ENCODE data around the gene OSGIN1.

GRCh38 chr16:83968306-83968851 lies 15.3 kb downstream of the OSGIN1 start:
- TF ChIP-seq NFRKB (IDR thresholded peaks at IDR 0.05) (no peak), L3MBTL2 (conservative IDR thresholded peaks at IDR 0.05) (no peak), ELF4 (IDR thresholded peaks at IDR 0.05) (no peak), SP1 (IDR thresholded peaks at IDR 0.05) (no peak), ZNF384 (IDR thresholded peaks at IDR 0.05) (no peak), HDGF (IDR thresholded peaks at IDR 0.05; ENCODE audit: borderline replicate concordance) (no peak), SUZ12 (IDR thresholded peaks at IDR 0.05) (no peak), FOXK2 (IDR thresholded peaks at IDR 0.05) (no peak), TARDBP (IDR thresholded peaks at IDR 0.05) (no peak), ARNT (IDR thresholded peaks at IDR 0.05) (no peak), BHLHE40 (IDR thresholded peaks at IDR 0.05; ENCODE audit: borderline replicate concordance) (no peak)
